ENCODE results near the gene TOR4A.

Gene TOR4A

DNA sequence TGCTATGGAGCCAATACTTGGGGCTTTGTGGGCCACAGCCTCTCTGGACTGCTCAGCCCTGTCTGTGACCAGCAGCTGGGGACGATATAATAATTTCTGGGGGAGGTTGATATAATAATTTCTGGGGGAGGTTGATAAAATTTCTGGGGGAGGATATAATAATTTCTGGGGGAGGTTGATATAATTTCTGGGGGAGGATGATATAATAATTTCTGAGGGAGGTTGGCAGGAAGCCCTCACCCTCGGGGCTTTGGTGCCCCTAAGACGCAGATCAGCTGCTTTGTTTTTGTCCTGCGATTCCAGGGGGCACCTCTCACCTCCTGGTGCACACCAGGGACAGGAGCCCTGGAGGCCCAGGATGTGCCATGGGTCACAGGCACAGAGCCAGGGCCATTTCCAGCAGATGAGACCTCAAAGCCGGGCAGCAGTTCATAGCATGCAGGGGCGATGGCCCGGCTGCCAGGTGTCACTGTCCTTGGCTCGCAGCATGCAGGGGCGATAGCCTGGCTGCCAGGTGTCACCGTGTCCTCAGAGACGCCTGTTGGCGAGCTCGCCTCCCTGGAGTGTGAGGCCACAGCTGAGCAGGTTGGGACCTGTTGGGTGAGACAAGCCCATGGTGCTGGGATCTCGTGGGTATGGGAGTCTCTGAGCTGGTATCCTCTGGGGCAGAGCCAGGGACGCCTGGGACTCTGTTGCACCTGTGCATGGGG, 3.8 kb upstream of the TOR4A start:
- peak; percentile 75 for DNase-seq

DNA sequence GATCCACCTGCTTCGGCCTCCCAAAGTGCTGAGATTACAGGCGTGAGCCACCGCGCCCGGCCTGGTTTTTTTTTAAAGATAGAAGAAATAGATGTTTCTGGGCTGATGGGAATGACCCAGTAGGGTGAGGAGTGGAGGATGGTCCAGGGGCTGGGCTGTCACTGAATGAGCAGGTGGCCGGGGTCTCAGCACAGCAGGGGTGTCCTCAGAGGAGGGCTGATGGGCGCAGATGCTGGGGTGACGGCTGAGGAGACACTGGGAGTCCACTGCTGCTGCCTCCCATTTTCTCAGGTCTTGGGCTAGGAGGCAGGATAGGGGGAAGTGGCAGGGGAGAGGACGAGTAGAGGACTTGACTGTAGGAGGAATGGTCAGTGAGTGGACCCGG, 2.3 kb upstream of the TOR4A start:
- no peak for DNase-seq

- no peak for DNase-seq
Measured at GRCh38 chr9:137275588-137276472, 1.7 kb upstream of the TOR4A start.

GRCh38 chr9:137276473-137277328, 825 bp upstream of the TOR4A start:
- DNase-seq: peak; percentile 70

DNA sequence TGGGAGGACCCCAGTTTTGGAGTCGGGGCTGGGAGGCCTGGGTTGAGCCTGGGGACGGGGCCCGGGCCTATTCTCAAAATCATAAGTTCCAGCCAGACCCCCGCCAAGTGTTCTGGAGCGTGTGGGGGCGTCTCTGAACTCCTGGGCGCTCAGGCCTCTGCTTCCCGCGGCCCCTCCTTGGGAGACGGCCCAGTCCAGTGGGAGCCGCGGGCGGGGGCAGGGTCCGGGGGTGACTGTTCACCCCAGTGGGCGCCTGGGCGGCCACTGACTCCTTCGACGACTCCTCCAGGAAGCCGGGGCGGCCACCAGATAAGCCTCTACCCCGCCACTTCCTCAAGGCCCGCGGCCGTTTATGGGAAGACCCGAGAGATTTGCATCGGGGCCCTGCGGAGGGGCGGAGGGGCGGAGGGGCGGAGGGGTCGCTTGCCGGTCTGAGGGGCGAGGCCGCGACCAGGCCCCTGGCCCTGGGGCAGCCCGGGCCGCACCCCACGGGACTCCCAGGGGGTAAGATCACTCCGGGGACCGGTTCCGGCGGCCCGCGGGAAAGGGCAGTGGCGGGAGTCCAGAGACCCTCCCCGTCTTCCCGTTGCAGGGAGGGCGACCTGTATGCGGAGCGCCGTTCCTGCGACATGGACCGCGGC, 655 bp downstream of the TOR4A start:
- no peak for DNase-seq

- DNase-seq: no peak
Measured at GRCh38 chr9:137278721-137279711, 1.5 kb downstream of the TOR4A start.

DNA sequence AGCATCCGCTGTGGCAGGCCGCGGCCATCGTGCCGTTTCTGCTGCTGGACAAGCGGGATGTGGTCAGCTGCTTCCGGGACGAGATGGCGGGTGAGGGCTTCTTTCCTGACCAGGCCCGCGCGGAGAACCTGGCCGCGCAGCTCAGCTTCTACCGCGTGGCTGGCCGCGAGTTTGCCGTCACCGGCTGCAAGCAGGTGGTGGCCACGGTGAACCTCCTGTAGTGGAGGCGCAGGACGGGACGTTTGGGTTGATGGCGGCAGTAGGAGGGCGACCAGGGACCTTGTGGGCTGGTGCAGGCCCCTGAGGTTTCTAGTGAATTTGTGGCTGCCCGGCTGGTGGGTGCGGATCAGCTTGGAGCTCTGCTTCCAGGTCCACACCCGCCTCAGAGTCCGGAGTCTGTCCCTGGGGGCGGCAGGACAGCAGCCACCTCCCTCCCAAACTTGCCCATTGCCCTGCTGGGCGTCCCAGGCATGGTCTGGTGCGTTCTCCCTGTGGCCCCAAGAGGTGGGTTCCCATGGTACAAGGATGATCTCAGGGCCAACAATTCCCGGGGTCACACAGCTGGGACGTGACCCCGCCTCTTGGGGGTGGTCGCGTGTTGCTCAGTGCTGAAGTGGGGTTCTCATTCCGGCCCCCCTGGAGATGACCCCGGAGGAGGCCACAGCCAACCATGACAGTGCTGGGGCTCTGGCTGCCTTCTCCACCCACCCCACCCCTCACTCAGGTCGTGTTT, 2.4 kb downstream of the TOR4A start:
- DNase-seq: no peak

- DNase-seq: no peak
Measured at GRCh38 chr9:137280474-137281344, 3.2 kb downstream of the TOR4A start.

GRCh38 chr9:137281345-137282116, 4.0 kb downstream of the TOR4A start:
- no peak for DNase-seq

- peak; percentile 39 for DNase-seq
Measured at GRCh38 chr9:137286975-137287383, 9.5 kb downstream of the TOR4A start.

GRCh38 chr9:137293094-137293481, 15.6 kb downstream of the TOR4A start:
- peak; percentile 50 for DNase-seq

DNA sequence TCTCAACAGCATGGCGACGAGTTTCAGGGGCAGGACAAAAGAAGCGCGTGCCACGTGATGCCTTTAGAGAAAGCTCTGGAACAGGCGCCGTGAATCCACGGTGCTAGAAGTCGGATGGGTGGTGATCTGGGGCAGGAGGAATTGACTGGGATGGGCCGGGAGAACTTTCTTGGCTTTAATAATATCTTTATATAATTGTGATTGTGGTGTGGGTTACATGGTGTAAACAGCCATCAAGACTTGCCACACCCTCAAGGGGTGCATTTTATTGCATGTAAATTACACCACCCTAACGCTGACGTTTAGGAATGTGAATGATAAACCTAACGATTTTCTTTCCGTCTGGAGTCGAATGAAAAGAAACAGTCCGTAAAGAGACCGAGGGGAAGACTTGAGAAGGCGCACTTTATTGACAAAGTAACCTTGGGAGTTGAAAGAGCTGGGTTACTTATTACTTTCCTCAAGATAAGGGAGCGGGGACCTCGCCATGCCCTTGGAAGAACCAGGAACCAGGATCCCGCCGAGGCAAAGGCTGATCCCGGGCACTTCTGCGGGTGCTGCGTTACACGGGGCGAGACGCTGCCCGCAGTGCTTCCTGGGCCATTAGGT, 16.1 kb downstream of the TOR4A start:
- no peak for DNase-seq

- peak; percentile 78 for DNase-seq
Measured at GRCh38 chr9:137294091-137294680, 16.7 kb downstream of the TOR4A start.

GRCh38 chr9:137294681-137295237, 17.2 kb downstream of the TOR4A start:
- DNase-seq: no peak

DNA sequence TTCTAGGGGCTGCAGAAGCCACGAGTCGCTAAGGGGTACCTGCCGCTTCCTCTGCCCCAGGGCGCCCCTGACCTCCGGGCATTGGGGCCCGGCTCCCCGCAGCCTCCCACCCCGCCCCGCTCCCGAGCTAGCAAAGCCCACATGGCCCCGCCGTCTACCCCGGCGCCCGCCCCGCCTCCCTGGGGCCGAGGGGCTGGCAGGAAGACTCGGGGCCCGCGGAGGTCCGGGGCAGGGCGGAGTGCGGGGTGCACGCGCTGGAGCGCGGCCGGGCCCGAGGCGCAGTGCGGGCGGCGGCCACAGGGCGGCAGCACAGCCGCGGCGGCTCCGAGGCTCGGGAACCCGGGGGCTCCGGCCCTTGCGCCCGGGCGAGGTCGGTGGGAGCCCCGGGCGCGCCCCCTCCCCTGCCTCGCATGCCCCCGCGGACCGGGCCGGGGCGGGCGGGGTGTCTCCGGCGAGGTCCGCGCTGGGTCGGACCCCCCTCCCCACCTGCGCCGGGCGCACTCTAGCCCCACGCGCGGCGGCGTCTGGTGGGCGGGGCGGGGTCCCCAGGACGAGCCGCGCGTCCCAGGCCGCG, 17.8 kb downstream of the TOR4A start:
- no peak for DNase-seq

DNA sequence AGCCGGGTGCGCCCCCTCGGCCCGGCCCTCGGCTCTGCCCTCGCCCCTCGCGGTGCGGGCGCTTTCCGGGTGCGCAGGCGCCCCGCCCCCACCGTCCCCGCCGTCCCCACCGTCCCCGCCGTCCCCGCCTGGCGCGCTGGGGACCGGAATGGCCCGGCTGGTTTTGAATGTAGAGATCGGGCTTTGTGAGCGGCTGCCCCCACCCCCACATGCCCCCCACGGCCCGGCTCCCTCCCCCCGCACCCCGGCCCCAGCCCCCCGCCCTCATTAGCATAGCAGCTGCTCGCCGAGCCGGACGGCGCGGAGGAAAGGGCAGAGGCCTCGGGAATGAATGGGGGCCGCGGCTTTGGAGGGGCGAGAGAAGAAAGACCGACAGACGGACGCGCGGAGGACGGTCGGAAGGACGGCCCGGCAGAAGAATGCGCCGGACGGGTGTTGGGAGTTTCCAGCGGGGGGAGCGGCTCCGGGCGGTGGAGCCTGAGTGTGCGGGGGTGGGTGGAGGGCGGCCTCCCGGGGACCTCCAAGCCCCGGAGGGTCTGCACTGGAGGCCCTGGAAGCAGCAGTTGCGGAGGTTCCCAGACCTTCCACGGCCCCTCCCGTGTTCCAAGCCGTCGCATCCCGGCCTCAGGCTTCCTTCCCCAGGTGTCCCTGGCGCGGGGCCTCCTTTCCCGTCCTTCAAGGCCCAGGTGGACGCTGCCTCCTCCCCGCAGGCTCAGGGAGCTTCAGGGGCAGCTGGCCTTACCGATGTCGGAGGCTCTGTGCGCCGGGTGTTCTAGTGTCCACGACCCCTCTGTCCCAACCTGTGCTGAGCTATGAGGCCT, 18.5 kb downstream of the TOR4A start:
- no peak for DNase-seq

Data from NCI-H2171 treated with DMSO at 0.1 percent for 48 hours (cell line).